Stomach smooth muscle (tissue), 2 donors: ENCODE measurements around the gene EML1.
A peak's percentile ranks its signal among the peaks of the same experiment; 100 is the strongest.

ENCODE experiments used
- H3K27ac ChIP-seq: one replicate; pipeline ENCODE4 v1.7.0; 2013; ENCODE audit warnings: mild to moderate bottlenecking, low read length, inconsistent platforms
- H3K27me3 ChIP-seq, 2 donors: one replicate each; pipeline ENCODE4 v1.7.0; 2013; ENCODE audit warnings: low read length in 2 of 2; ENCODE audit not compliant: insufficient read depth in 2 of 2, control insufficient read depth in 1 of 2
- H3K36me3 ChIP-seq, 2 donors: one replicate each; pipeline ENCODE4 v1.7.0; 2013; ENCODE audit warnings: low read length in 2 of 2; ENCODE audit not compliant: control insufficient read depth in 2 of 2, insufficient read depth in 2 of 2
- H3K4me1 ChIP-seq: one replicate; pipeline ENCODE4 v1.7.0; 2013; ENCODE audit warnings: low read length; ENCODE audit not compliant: control insufficient read depth, insufficient read depth
- H3K4me3 ChIP-seq, 2 donors: one replicate each; pipeline ENCODE4 v1.7.0; 2013; ENCODE audit warnings: low read length in 2 of 2
- H3K9ac ChIP-seq, 2 donors: one replicate each; pipeline ENCODE4 v1.7.0; 2013; ENCODE audit warnings: low read length in 2 of 2, mild to moderate bottlenecking in 1 of 2
- H3K9me3 ChIP-seq, 2 donors: one replicate each; pipeline ENCODE4 v1.7.0; 2013; ENCODE audit warnings: low read length in 2 of 2; ENCODE audit not compliant: control insufficient read depth in 2 of 2
- donor health status: healthy.
- donor health status: Pancreatic carcinoma.

The EML1 gene

GRCh38 chr14:99872786-99873440 lies 79.7 kb downstream of the EML1 start:
- Histone ChIP-seq H3K27ac (no peak overlapping the region), H3K27me3 (no peaks in the 10 kb centered on the region), H3K9me3 (no peaks in the 10 kb centered on the region), H3K4me3 (no peak overlapping the region), H3K4me1 (peaks cover 10% of the 10 kb centered on the region), H3K36me3 (peaks cover 0 to 6% of the 10 kb centered on the region in 2 donors), H3K9ac (no peak overlapping the region)

GRCh38 chr14:99873653-99874052 lies 80.4 kb downstream of the EML1 start:
- Histone ChIP-seq H3K36me3 (peaks cover 2 to 9% of the 10 kb centered on the region in 2 donors), H3K9ac (no peak overlapping the region), H3K4me3 (no peak overlapping the region), H3K27me3 (no peaks in the 10 kb centered on the region), H3K4me1 (peaks cover 11% of the 10 kb centered on the region), H3K27ac (no peak overlapping the region), H3K9me3 (no peaks in the 10 kb centered on the region)

GRCh38 chr14:99874306-99874705 lies 81.1 kb downstream of the EML1 start:
- no peaks in the 10 kb centered on the region for H3K27me3 ChIP-seq
- H3K4me3 ChIP-seq: no peak overlapping the region
- no peak overlapping the region for H3K9ac ChIP-seq
- H3K27ac ChIP-seq: no peak overlapping the region
- H3K4me1 ChIP-seq: peaks cover 12% of the 10 kb centered on the region
- peaks cover 4 to 12% of the 10 kb centered on the region in 2 donors for H3K36me3 ChIP-seq
- no peaks in the 10 kb centered on the region for H3K9me3 ChIP-seq

GRCh38 chr14:99875421-99875820 lies 82.2 kb downstream of the EML1 start:
- no peaks in the 10 kb centered on the region for H3K27me3 ChIP-seq
- no peaks in the 10 kb centered on the region for H3K9me3 ChIP-seq
- no peak overlapping the region for H3K4me3 ChIP-seq
- peaks cover 4 to 12% of the 10 kb centered on the region in 2 donors for H3K36me3 ChIP-seq
- H3K27ac ChIP-seq: no peak overlapping the region
- no peak overlapping the region for H3K9ac ChIP-seq
- peaks cover 18% of the 10 kb centered on the region for H3K4me1 ChIP-seq

GRCh38 chr14:99875836-99876235 lies 82.6 kb downstream of the EML1 start:
- H3K36me3 ChIP-seq: peaks cover 4 to 12% of the 10 kb centered on the region in 2 donors
- H3K4me3 ChIP-seq: no peak overlapping the region
- H3K9ac ChIP-seq: no peak overlapping the region
- H3K27me3 ChIP-seq: no peaks in the 10 kb centered on the region
- H3K9me3 ChIP-seq: no peaks in the 10 kb centered on the region
- no peak overlapping the region for H3K27ac ChIP-seq
- H3K4me1 ChIP-seq: peaks cover 20% of the 10 kb centered on the region

GRCh38 chr14:99876406-99876805 lies 83.2 kb downstream of the EML1 start:
- Histone ChIP-seq H3K4me1 (peaks cover 24% of the 10 kb centered on the region), H3K9me3 (no peaks in the 10 kb centered on the region), H3K9ac (no peak overlapping the region), H3K4me3 (no peak overlapping the region), H3K27me3 (no peaks in the 10 kb centered on the region), H3K27ac (no peak overlapping the region), H3K36me3 (peaks cover 4 to 12% of the 10 kb centered on the region in 2 donors)

- Histone ChIP-seq H3K36me3 (peaks cover 4 to 15% of the 10 kb centered on the region in 2 donors), H3K9ac (no peak overlapping the region), H3K9me3 (no peaks in the 10 kb centered on the region), H3K27me3 (no peaks in the 10 kb centered on the region), H3K27ac (no peak overlapping the region), H3K4me1 (peaks cover 24% of the 10 kb centered on the region), H3K4me3 (no peak overlapping the region)
Observed at GRCh38 chr14:99878563-99878962, 85.3 kb downstream of the EML1 start.

GRCh38 chr14:99879401-99880295 lies 86.4 kb downstream of the EML1 start:
- no peaks in the 10 kb centered on the region for H3K27me3 ChIP-seq
- H3K9ac ChIP-seq: no peak overlapping the region
- H3K27ac ChIP-seq: peak overlapping the region; percentile 49
- peaks cover 8 to 22% of the 10 kb centered on the region in 2 donors for H3K36me3 ChIP-seq
- H3K4me1 ChIP-seq: peaks cover 24% of the 10 kb centered on the region
- no peaks in the 10 kb centered on the region for H3K9me3 ChIP-seq
- no peak overlapping the region for H3K4me3 ChIP-seq

- Histone ChIP-seq H3K9me3 (no peaks in the 10 kb centered on the region), H3K4me1 (peaks cover 25% of the 10 kb centered on the region), H3K9ac (no peak overlapping the region), H3K4me3 (no peak overlapping the region), H3K36me3 (peaks cover 8 to 22% of the 10 kb centered on the region in 2 donors), H3K27ac (peak overlapping the region; percentile 49), H3K27me3 (no peaks in the 10 kb centered on the region)
Observed at GRCh38 chr14:99880651-99881420, 87.6 kb downstream of the EML1 start.

- no peak overlapping the region for H3K4me3 ChIP-seq
- peaks cover 4 to 24% of the 10 kb centered on the region in 2 donors for H3K36me3 ChIP-seq
- no peaks in the 10 kb centered on the region for H3K9me3 ChIP-seq
- H3K4me1 ChIP-seq: peaks cover 15% of the 10 kb centered on the region
- no peaks in the 10 kb centered on the region for H3K27me3 ChIP-seq
- H3K27ac ChIP-seq: no peak overlapping the region
- no peak overlapping the region for H3K9ac ChIP-seq
Observed at GRCh38 chr14:99883866-99884650, 90.8 kb downstream of the EML1 start.
